ENCODE data around the gene MOK.

The MOK gene

GRCh38 chr14:102316743-102317563, 12.0 kb upstream of the MOK start:
- Histone ChIP-seq H3K4me3 (ENCODE audit: insufficient read depth, low read length, poor library complexity, severe bottlenecking) (peak overlapping the region; percentile 67), H3K27ac (ENCODE audit: low read depth, low read length) (peak overlapping the region; percentile 71), H3K79me2 (ENCODE audit: insufficient read depth, low read length) (no peaks in the 10 kb centered on the region), H3K36me3 (ENCODE audit: low read length) (no peaks in the 10 kb centered on the region), H3K4me2 (ENCODE audit: low read depth, low read length, poor library complexity, severe bottlenecking) (peak overlapping the region; percentile 99), H3K9ac (ENCODE audit: low read length) (peak overlapping the region; percentile 66), H3K27me3 (ENCODE audit: low read length) (no peaks in the 10 kb centered on the region), H3K9me3 (ENCODE audit: insufficient read depth, low read length) (no peaks in the 10 kb centered on the region), H4K20me1 (ENCODE audit: low read depth, low read length) (no peaks in the 10 kb centered on the region), H3K9me2 (replicated peaks; ENCODE audit: insufficient read depth, low read length) (no peaks in the 10 kb centered on the region), H2AFZ (ENCODE audit: low read depth, low read length, severe bottlenecking) (peak overlapping the region; percentile 99), H3F3A (ENCODE audit: insufficient read depth) (peaks cover 8% of the 10 kb centered on the region)
- TF ChIP-seq, protein P1, sequence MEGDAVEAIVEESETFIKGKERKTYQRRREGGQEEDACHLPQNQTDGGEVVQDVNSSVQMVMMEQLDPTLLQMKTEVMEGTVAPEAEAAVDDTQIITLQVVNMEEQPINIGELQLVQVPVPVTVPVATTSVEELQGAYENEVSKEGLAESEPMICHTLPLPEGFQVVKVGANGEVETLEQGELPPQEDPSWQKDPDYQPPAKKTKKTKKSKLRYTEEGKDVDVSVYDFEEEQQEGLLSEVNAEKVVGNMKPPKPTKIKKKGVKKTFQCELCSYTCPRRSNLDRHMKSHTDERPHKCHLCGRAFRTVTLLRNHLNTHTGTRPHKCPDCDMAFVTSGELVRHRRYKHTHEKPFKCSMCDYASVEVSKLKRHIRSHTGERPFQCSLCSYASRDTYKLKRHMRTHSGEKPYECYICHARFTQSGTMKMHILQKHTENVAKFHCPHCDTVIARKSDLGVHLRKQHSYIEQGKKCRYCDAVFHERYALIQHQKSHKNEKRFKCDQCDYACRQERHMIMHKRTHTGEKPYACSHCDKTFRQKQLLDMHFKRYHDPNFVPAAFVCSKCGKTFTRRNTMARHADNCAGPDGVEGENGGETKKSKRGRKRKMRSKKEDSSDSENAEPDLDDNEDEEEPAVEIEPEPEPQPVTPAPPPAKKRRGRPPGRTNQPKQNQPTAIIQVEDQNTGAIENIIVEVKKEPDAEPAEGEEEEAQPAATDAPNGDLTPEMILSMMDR (IDR thresholded peaks at IDR 0.05; ENCODE audit: insufficient read depth, low read length, poor library complexity, severe bottlenecking): peak; percentile 32
- no peak for TF ChIP-seq EZH2phosphoT487 (conservative IDR thresholded peaks at IDR 0.05; ENCODE audit: low read length)

DNA sequence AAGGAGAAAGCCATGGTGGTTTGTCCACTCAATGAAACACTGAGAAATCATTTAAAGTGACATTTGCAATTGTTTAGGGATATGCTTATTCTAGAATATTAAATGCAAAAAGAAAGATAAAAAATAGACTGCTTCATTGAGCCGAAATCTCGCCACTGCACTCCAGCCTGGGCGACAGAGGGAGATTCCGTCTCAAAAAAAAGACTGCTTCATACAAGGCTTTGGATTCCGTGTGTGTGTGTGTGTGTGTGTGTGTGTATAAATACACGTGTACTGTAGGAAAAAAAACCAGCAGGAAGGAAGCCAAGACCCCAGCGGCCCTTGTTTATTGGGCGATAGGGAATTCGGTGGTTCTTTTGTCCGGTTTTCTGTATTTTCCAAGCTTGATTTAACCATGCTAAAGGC, 11.4 kb upstream of the MOK start:
- peak overlapping the region; percentile 99 for H2AFZ ChIP-seq (ENCODE audit: low read depth, low read length, severe bottlenecking)
- peak overlapping the region; percentile 66 for H3K9ac ChIP-seq (ENCODE audit: low read length)
- peak overlapping the region; percentile 67 for H3K4me3 ChIP-seq (ENCODE audit: insufficient read depth, low read length, poor library complexity, severe bottlenecking)
- H3K36me3 ChIP-seq (ENCODE audit: low read length): no peaks in the 10 kb centered on the region
- no peaks in the 10 kb centered on the region for H3K9me2 ChIP-seq (replicated peaks; ENCODE audit: insufficient read depth, low read length)
- H3F3A ChIP-seq (ENCODE audit: insufficient read depth): peaks cover 8% of the 10 kb centered on the region
- no peaks in the 10 kb centered on the region for H3K9me3 ChIP-seq (ENCODE audit: insufficient read depth, low read length)
- no peaks in the 10 kb centered on the region for H4K20me1 ChIP-seq (ENCODE audit: low read depth, low read length)
- peak overlapping the region; percentile 99 for H3K4me2 ChIP-seq (ENCODE audit: low read depth, low read length, poor library complexity, severe bottlenecking)
- no peaks in the 10 kb centered on the region for H3K27me3 ChIP-seq (ENCODE audit: low read length)
- no peak overlapping the region for H3K27ac ChIP-seq (ENCODE audit: low read depth, low read length)
- no peaks in the 10 kb centered on the region for H3K79me2 ChIP-seq (ENCODE audit: insufficient read depth, low read length)
- TF ChIP-seq, protein P1 (IDR thresholded peaks at IDR 0.05; ENCODE audit: insufficient read depth, low read length, poor library complexity, severe bottlenecking): no peak
- no peak for TF ChIP-seq EZH2phosphoT487 (conservative IDR thresholded peaks at IDR 0.05; ENCODE audit: low read length)

DNA sequence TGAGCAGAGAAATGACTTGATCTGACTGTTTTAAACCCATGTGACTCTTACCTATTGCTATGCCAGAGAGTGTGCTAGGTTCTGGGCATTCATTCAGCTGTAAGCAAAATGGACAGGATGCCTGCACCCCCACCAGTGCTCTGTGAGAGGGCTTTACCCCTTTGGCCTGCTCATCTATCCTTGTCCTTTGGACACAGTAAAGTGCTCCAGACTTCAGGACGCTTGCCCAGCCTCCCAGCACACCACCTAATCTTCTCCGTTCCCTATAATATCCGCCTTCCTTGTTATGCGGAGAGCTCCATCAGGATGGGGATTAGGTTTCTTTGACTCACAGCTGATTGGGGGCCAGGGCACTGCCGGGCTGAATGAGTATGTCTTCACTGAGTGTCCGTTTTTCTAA, 10.2 kb upstream of the MOK start:
- Histone ChIP-seq H2AFZ (ENCODE audit: low read depth, low read length, severe bottlenecking) (no peak overlapping the region), H3K9ac (ENCODE audit: low read length) (no peak overlapping the region)

More for the DNA sequence above, 10.2 kb upstream of the MOK start:
- H3K4me2 ChIP-seq (ENCODE audit: low read depth, low read length, poor library complexity, severe bottlenecking): no peak overlapping the region
- no peaks in the 10 kb centered on the region for H3K27me3 ChIP-seq (ENCODE audit: low read length)
- H3K9me3 ChIP-seq (ENCODE audit: insufficient read depth, low read length): no peaks in the 10 kb centered on the region
- no peaks in the 10 kb centered on the region for H4K20me1 ChIP-seq (ENCODE audit: low read depth, low read length)
- H3F3A ChIP-seq (ENCODE audit: insufficient read depth): peaks cover 8% of the 10 kb centered on the region
- H3K9me2 ChIP-seq (replicated peaks; ENCODE audit: insufficient read depth, low read length): no peaks in the 10 kb centered on the region
- no peaks in the 10 kb centered on the region for H3K79me2 ChIP-seq (ENCODE audit: insufficient read depth, low read length)
- no peak overlapping the region for H3K4me3 ChIP-seq (ENCODE audit: insufficient read depth, low read length, poor library complexity, severe bottlenecking)
- no peaks in the 10 kb centered on the region for H3K36me3 ChIP-seq (ENCODE audit: low read length)
- no peak overlapping the region for H3K27ac ChIP-seq (ENCODE audit: low read depth, low read length)
- TF ChIP-seq EZH2phosphoT487 (conservative IDR thresholded peaks at IDR 0.05; ENCODE audit: low read length): no peak
- TF ChIP-seq, protein P1 (IDR thresholded peaks at IDR 0.05; ENCODE audit: insufficient read depth, low read length, poor library complexity, severe bottlenecking): no peak

Measured in SU-DHL-6 (cell line).